HG03066 (cell line): ENCODE results near the gene ID2.

ENCODE experiments used
- ATAC-seq: cut with Tn5 transposase; IDR thresholded peaks from one replicate; pipeline ENCODE4 v1.9.1; 2021; ENCODE audit warnings: low read depth; ENCODE audit not compliant: unreplicated experiment

The ID2 gene

GRCh38 chr2:8682719-8683667, 1.1 kb downstream of the ID2 start:
- ATAC-seq = no peak

- no peak for ATAC-seq
Observed at GRCh38 chr2:8684540-8684877, 2.7 kb downstream of the ID2 start.

- ATAC-seq = no peak
Observed at GRCh38 chr2:8684878-8685696, 3.2 kb downstream of the ID2 start.

GRCh38 chr2:8685697-8686358, 4.0 kb downstream of the ID2 start:
- peak; percentile 14 for ATAC-seq

GRCh38 chr2:8691859-8692437, 10.1 kb downstream of the ID2 start:
- ATAC-seq = no peak

- ATAC-seq = no peak
Observed at GRCh38 chr2:8692783-8693156, 10.9 kb downstream of the ID2 start.

- ATAC-seq = no peak
Observed at GRCh38 chr2:8693157-8693821, 11.4 kb downstream of the ID2 start.

GRCh38 chr2:8694737-8695136, 12.9 kb downstream of the ID2 start:
- no peak for ATAC-seq

- no peak for ATAC-seq
Observed at GRCh38 chr2:8697190-8697589, 15.3 kb downstream of the ID2 start.

- ATAC-seq = no peak
Observed at GRCh38 chr2:8699839-8700238, 18.0 kb downstream of the ID2 start.

- ATAC-seq = no peak
Observed at GRCh38 chr2:8701681-8702379, 20.0 kb downstream of the ID2 start.

- no peak for ATAC-seq
Observed at GRCh38 chr2:8704906-8705305, 23.1 kb downstream of the ID2 start.

- ATAC-seq = no peak
Observed at GRCh38 chr2:8709611-8710010, 27.8 kb downstream of the ID2 start.

GRCh38 chr2:8710951-8711350, 29.1 kb downstream of the ID2 start:
- ATAC-seq = no peak

- ATAC-seq = no peak
Observed at GRCh38 chr2:8714283-8714682, 32.4 kb downstream of the ID2 start.

- ATAC-seq = no peak
Observed at GRCh38 chr2:8714971-8715370, 33.1 kb downstream of the ID2 start.

GRCh38 chr2:8719528-8719927, 37.7 kb downstream of the ID2 start:
- no peak for ATAC-seq

- ATAC-seq = no peak
Observed at GRCh38 chr2:8720741-8721140, 38.9 kb downstream of the ID2 start.

GRCh38 chr2:8721410-8721809, 39.6 kb downstream of the ID2 start:
- no peak for ATAC-seq

- ATAC-seq = no peak
Observed at GRCh38 chr2:8722986-8723385, 41.1 kb downstream of the ID2 start.
